SJCRH30 (cell line): ENCODE results near the gene MRPS15. TPM values are rescaled to one million over a fixed set of nuclear protein-coding genes. Genes with fewer than 3 reads are reported as not detected.

Experiments
- DNase-seq, 2 experiments: peaks; one replicate each; pipeline ENCODE4 v3.0.0-alpha.2; 2015 to 2020
- H3K27ac ChIP-seq: fragments of 250-450 bp; sonication (Bioruptor Pico); 2 replicates; pipeline ENCODE4 v1.5.1; 2020; ENCODE audit warnings: mild to moderate bottlenecking, moderate library complexity
- H3K27me3 ChIP-seq: fragments of 250-450 bp; sonication (Bioruptor Pico); 2 replicates; pipeline ENCODE4 v1.5.1; 2020; ENCODE audit warnings: mild to moderate bottlenecking, moderate library complexity
- H3K36me3 ChIP-seq: fragments of 250-450 bp; sonication (Bioruptor Pico); 2 replicates; pipeline ENCODE4 v1.5.1; 2020; ENCODE audit warnings: mild to moderate bottlenecking, moderate library complexity
- H3K4me1 ChIP-seq: fragments of 250-450 bp; sonication (Bioruptor Pico); 2 replicates; pipeline ENCODE4 v1.5.1; 2020; ENCODE audit warnings: mild to moderate bottlenecking, moderate library complexity
- H3K4me3 ChIP-seq: fragments of 250-450 bp; sonication (Bioruptor Pico); 2 replicates; pipeline ENCODE4 v1.5.1; 2020; ENCODE audit warnings: mild to moderate bottlenecking, moderate library complexity
- H3K9me3 ChIP-seq: fragments of 250-450 bp; sonication (Bioruptor Pico); replicated peaks from 2 replicates; pipeline ENCODE4 v1.5.1; 2020; ENCODE audit warnings: mild to moderate bottlenecking, moderate library complexity
- total RNA-seq: library from RNA; depleted of rRNA; stranded (reverse); fragments of >200 nt; shearing (Covaris generic); gene quantifications from 2 replicates; pipeline ENCODE4 v1.2.3, GENCODE V29; 2014

Gene MRPS15
- total RNA-seq, 1 experiment from 2014 or later: 140 TPM

GRCh38 chr1:36436821-36437220, 27.4 kb downstream of the MRPS15 start:
- DNase-seq: no peak
- H3K4me3 ChIP-seq: no peak overlapping the region
- H3K9me3 ChIP-seq: no peaks in the 10 kb centered on the region
- H3K27ac ChIP-seq: no peak overlapping the region
- no peaks in the 10 kb centered on the region for H3K27me3 ChIP-seq
- H3K36me3 ChIP-seq: peaks cover 2% of the 10 kb centered on the region; the same call in 1 of the 2 replicates
- no peaks in the 10 kb centered on the region for H3K4me1 ChIP-seq

- Histone ChIP-seq H3K27ac (no peak overlapping the region), H3K4me3 (no peak overlapping the region), H3K4me1 (no peaks in the 10 kb centered on the region), H3K27me3 (no peaks in the 10 kb centered on the region), H3K36me3 (no peaks in the 10 kb centered on the region), H3K9me3 (no peaks in the 10 kb centered on the region)
- no peak for DNase-seq
These were observed 31.1 kb downstream of the MRPS15 start for GRCh38 chr1:36433102-36433501.

- Histone ChIP-seq H3K27me3 (no peaks in the 10 kb centered on the region), H3K4me3 (no peak overlapping the region), H3K4me1 (no peaks in the 10 kb centered on the region), H3K27ac (no peak overlapping the region), H3K9me3 (no peaks in the 10 kb centered on the region), H3K36me3 (no peaks in the 10 kb centered on the region)
- DNase-seq: no peak
These were observed 31.6 kb downstream of the MRPS15 start for GRCh38 chr1:36432616-36433015.

- DNase-seq: no peak
- Histone ChIP-seq H3K4me1 (no peaks in the 10 kb centered on the region), H3K27me3 (no peaks in the 10 kb centered on the region), H3K4me3 (no peak overlapping the region), H3K36me3 (no peaks in the 10 kb centered on the region), H3K9me3 (no peaks in the 10 kb centered on the region), H3K27ac (no peak overlapping the region)
These were observed 38.4 kb downstream of the MRPS15 start for GRCh38 chr1:36425791-36426190.

- Histone ChIP-seq H3K9me3 (no peaks in the 10 kb centered on the region), H3K27ac (no peak overlapping the region), H3K36me3 (no peaks in the 10 kb centered on the region), H3K27me3 (no peaks in the 10 kb centered on the region), H3K4me1 (no peaks in the 10 kb centered on the region), H3K4me3 (no peak overlapping the region)
- no peak for DNase-seq
These were observed 42.5 kb downstream of the MRPS15 start for GRCh38 chr1:36421649-36422048.

- peak; percentile 80 to 90 for DNase-seq
- no peaks in the 10 kb centered on the region for H3K27me3 ChIP-seq
- H3K9me3 ChIP-seq: no peaks in the 10 kb centered on the region
- no peaks in the 10 kb centered on the region for H3K4me1 ChIP-seq
- H3K27ac ChIP-seq: no peak overlapping the region
- no peaks in the 10 kb centered on the region for H3K36me3 ChIP-seq
- H3K4me3 ChIP-seq: no peak overlapping the region
These were observed 43.3 kb downstream of the MRPS15 start for GRCh38 chr1:36420836-36421317.

- no peak for DNase-seq
- no peak overlapping the region for H3K4me3 ChIP-seq
- no peak overlapping the region for H3K27ac ChIP-seq
- H3K27me3 ChIP-seq: no peaks in the 10 kb centered on the region
- H3K4me1 ChIP-seq: no peaks in the 10 kb centered on the region
- no peaks in the 10 kb centered on the region for H3K9me3 ChIP-seq
- H3K36me3 ChIP-seq: no peaks in the 10 kb centered on the region
These were observed 43.8 kb downstream of the MRPS15 start for GRCh38 chr1:36420409-36420808.

GRCh38 chr1:36419569-36419968, 44.6 kb downstream of the MRPS15 start:
- Histone ChIP-seq H3K27ac (no peak overlapping the region), H3K36me3 (no peaks in the 10 kb centered on the region), H3K4me1 (no peaks in the 10 kb centered on the region)

GRCh38 chr1:36419140-36419539, 45.0 kb downstream of the MRPS15 start:
- DNase-seq: no peak
- Histone ChIP-seq H3K4me1 (no peaks in the 10 kb centered on the region), H3K27ac (no peak overlapping the region), H3K36me3 (no peaks in the 10 kb centered on the region), H3K9me3 (no peaks in the 10 kb centered on the region), H3K4me3 (no peak overlapping the region), H3K27me3 (no peaks in the 10 kb centered on the region)

More at GRCh38 chr1:36419569-36419968, 44.6 kb downstream of the MRPS15 start:
- H3K4me3 ChIP-seq: no peak overlapping the region
- no peaks in the 10 kb centered on the region for H3K9me3 ChIP-seq
- DNase-seq: no peak
- H3K27me3 ChIP-seq: no peaks in the 10 kb centered on the region

GRCh38 chr1:36417931-36418330, 46.3 kb downstream of the MRPS15 start:
- Histone ChIP-seq H3K27me3 (no peaks in the 10 kb centered on the region), H3K4me3 (no peak overlapping the region)
- DNase-seq: no peak

GRCh38 chr1:36415661-36416326, 48.4 kb downstream of the MRPS15 start:
- H3K27ac ChIP-seq: no peak overlapping the region
- no peaks in the 10 kb centered on the region for H3K27me3 ChIP-seq
- H3K9me3 ChIP-seq: no peaks in the 10 kb centered on the region
- no peaks in the 10 kb centered on the region for H3K36me3 ChIP-seq
- no peak for DNase-seq
- no peaks in the 10 kb centered on the region for H3K4me1 ChIP-seq
- no peak overlapping the region for H3K4me3 ChIP-seq

More at GRCh38 chr1:36417931-36418330, 46.3 kb downstream of the MRPS15 start:
- Histone ChIP-seq H3K4me1 (no peaks in the 10 kb centered on the region), H3K9me3 (no peaks in the 10 kb centered on the region), H3K36me3 (no peaks in the 10 kb centered on the region), H3K27ac (no peak overlapping the region)

GRCh38 chr1:36414384-36414783, 49.8 kb downstream of the MRPS15 start:
- DNase-seq: no peak
- Histone ChIP-seq H3K36me3 (peaks cover 6% of the 10 kb centered on the region; the same call in 1 of the 2 replicates), H3K4me1 (no peaks in the 10 kb centered on the region), H3K27ac (no peak overlapping the region), H3K27me3 (no peaks in the 10 kb centered on the region), H3K4me3 (no peak overlapping the region), H3K9me3 (no peaks in the 10 kb centered on the region)

GRCh38 chr1:36411674-36412648, 52.2 kb downstream of the MRPS15 start:
- no peak overlapping the region for H3K27ac ChIP-seq
- no peaks in the 10 kb centered on the region for H3K27me3 ChIP-seq
- DNase-seq: peak; percentile 47 to 62
- no peaks in the 10 kb centered on the region for H3K4me1 ChIP-seq
- H3K36me3 ChIP-seq: peaks cover 10% of the 10 kb centered on the region
- no peak overlapping the region for H3K4me3 ChIP-seq
- H3K9me3 ChIP-seq: no peaks in the 10 kb centered on the region

- no peak for DNase-seq
These were observed 55.7 kb downstream of the MRPS15 start for GRCh38 chr1:36408479-36408878.

GRCh38 chr1:36406440-36406839, 57.7 kb downstream of the MRPS15 start:
- no peaks in the 10 kb centered on the region for H3K27me3 ChIP-seq
- no peaks in the 10 kb centered on the region for H3K4me1 ChIP-seq
- peaks cover 10% of the 10 kb centered on the region for H3K36me3 ChIP-seq
- no peak overlapping the region for H3K27ac ChIP-seq
- no peak overlapping the region for H3K4me3 ChIP-seq
- no peaks in the 10 kb centered on the region for H3K9me3 ChIP-seq
- no peak for DNase-seq

More at GRCh38 chr1:36408479-36408878, 55.7 kb downstream of the MRPS15 start:
- Histone ChIP-seq H3K4me1 (no peaks in the 10 kb centered on the region), H3K27me3 (no peaks in the 10 kb centered on the region), H3K4me3 (no peak overlapping the region), H3K36me3 (peaks cover 10% of the 10 kb centered on the region), H3K27ac (no peak overlapping the region), H3K9me3 (no peaks in the 10 kb centered on the region)
